SK-N-SH treated with all-trans-retinoic acid at 6 μM for 48 hours (cell line): ENCODE measurements around the gene GMNN.

Source experiments
- ATAC-seq: fragments of 200-7000 bp; cut with Tn5 transposase; 3 replicates; pipeline ENCODE4 v1.9.1; 2020; ENCODE audit warnings: mild to moderate bottlenecking, moderate library complexity
- ARNTL ChIP-seq: fragments of 450-650 bp; formaldehyde crosslinking; IDR thresholded peaks from 2 replicates; pipeline ENCODE4 v1.5.0; 2020; ENCODE audit warnings: low read depth, mild to moderate bottlenecking, moderate library complexity, borderline replicate concordance
- BACH2 ChIP-seq: fragments of 250-450 bp; sonication (Bioruptor Pico); IDR thresholded peaks from 2 replicates; pipeline ENCODE4 v1.9.0; 2021; ENCODE audit warnings: mild to moderate bottlenecking, borderline replicate concordance
- CSDC2 ChIP-seq: fragments of 250-450 bp; sonication (Bioruptor Pico); IDR thresholded peaks from 2 replicates; pipeline ENCODE4 v1.5.0; 2020; ENCODE audit warnings: mild to moderate bottlenecking, moderate library complexity
- CSRNP3 ChIP-seq: fragments of 250-450 bp; sonication (Bioruptor Pico); IDR thresholded peaks from 2 replicates; pipeline ENCODE4 v1.5.1; 2021; ENCODE audit warnings: mild to moderate bottlenecking, moderate library complexity
- ESRRG ChIP-seq: fragments of 250-450 bp; sonication (Bioruptor Pico); IDR thresholded peaks from 2 replicates; pipeline ENCODE4 v1.6.1; 2021; ENCODE audit warnings: mild to moderate bottlenecking
- GLIS3 ChIP-seq: fragments of 250-450 bp; sonication (Bioruptor Pico); IDR thresholded peaks from 2 replicates; pipeline ENCODE4 v1.5.0; 2020; ENCODE audit warnings: mild to moderate bottlenecking, moderate library complexity
- ISL1 ChIP-seq: fragments of 250-450 bp; sonication (Bioruptor Pico); IDR thresholded peaks from 2 replicates; pipeline ENCODE4 v2.1.2; 2022; ENCODE audit warnings: mild to moderate bottlenecking, moderate library complexity
- PATZ1 ChIP-seq: fragments of 250-450 bp; sonication (Bioruptor Pico); IDR thresholded peaks from 2 replicates; pipeline ENCODE4 v1.8.0; 2020; ENCODE audit warnings: mild to moderate bottlenecking, moderate library complexity, borderline replicate concordance
- POU6F1 ChIP-seq: fragments of 250-450 bp; sonication (Bioruptor Pico); IDR thresholded peaks from 2 replicates; pipeline ENCODE4 v1.8.0; 2021; ENCODE audit warnings: low read depth, mild to moderate bottlenecking, moderate library complexity, borderline replicate concordance
- PPARA ChIP-seq: fragments of 250-450 bp; sonication (Bioruptor Pico); IDR thresholded peaks from 2 replicates; pipeline ENCODE4 v1.5.0; 2020; ENCODE audit warnings: mild to moderate bottlenecking, borderline replicate concordance
- RARB ChIP-seq: fragments of 250-450 bp; sonication (Bioruptor Pico); IDR thresholded peaks from 2 replicates; pipeline ENCODE4 v1.8.0; 2021; ENCODE audit warnings: mild to moderate bottlenecking, moderate library complexity
- SNAI2 ChIP-seq: fragments of 250-450 bp; sonication (Bioruptor Pico); IDR thresholded peaks from 2 replicates; pipeline ENCODE4 v1.5.0; 2020; ENCODE audit warnings: mild to moderate bottlenecking, moderate library complexity
- TCF4 ChIP-seq: fragments of 250-450 bp; sonication (Bioruptor Pico); IDR thresholded peaks from 2 replicates; pipeline ENCODE4 v1.8.0; 2021; ENCODE audit warnings: mild to moderate bottlenecking, moderate library complexity, borderline replicate concordance
- TOX ChIP-seq: fragments of 250-450 bp; sonication (Bioruptor Pico); IDR thresholded peaks from 2 replicates; pipeline ENCODE4 v1.8.0; 2021; ENCODE audit warnings: mild to moderate bottlenecking, moderate library complexity, borderline replicate concordance
- TSHZ2 ChIP-seq: fragments of 250-450 bp; sonication (Bioruptor Pico); IDR thresholded peaks from 2 replicates; pipeline ENCODE4 v1.5.0; 2020; ENCODE audit warnings: mild to moderate bottlenecking, moderate library complexity
- ZC3H10 ChIP-seq: fragments of 250-450 bp; sonication (Bioruptor Pico); IDR thresholded peaks from 2 replicates; pipeline ENCODE4 v1.5.1; 2021; ENCODE audit warnings: mild to moderate bottlenecking, moderate library complexity
- ZFP30 ChIP-seq: fragments of 450-650 bp; formaldehyde crosslinking; IDR thresholded peaks from 2 replicates; pipeline ENCODE4 v1.5.0; 2022; ENCODE audit warnings: mild to moderate bottlenecking, moderate library complexity
- ZNF70 ChIP-seq: fragments of 450-650 bp; formaldehyde crosslinking; IDR thresholded peaks from 2 replicates; pipeline ENCODE4 v1.5.0; 2020; ENCODE audit warnings: mild to moderate bottlenecking, moderate library complexity
- ZNF8 ChIP-seq: fragments of 450-650 bp; formaldehyde crosslinking; IDR thresholded peaks from 2 replicates; pipeline ENCODE4 v1.5.0; 2020; ENCODE audit warnings: mild to moderate bottlenecking, moderate library complexity

Gene GMNN

GRCh38 chr6:24742216-24742738 lies 32.5 kb upstream of the GMNN start:
- no peak for ATAC-seq
- TF ChIP-seq ARNTL (CRISPR knock-in tag) (no peak), TOX (CRISPR knock-in tag) (no peak), ISL1 (CRISPR knock-in tag) (no peak), TCF4 (CRISPR knock-in tag) (no peak), GLIS3 (CRISPR knock-in tag) (no peak), CSRNP3 (CRISPR knock-in tag) (no peak)

- peak; percentile 96 for ATAC-seq
- TF ChIP-seq CSRNP3 (CRISPR knock-in tag) (no peak), SNAI2 (CRISPR knock-in tag) (no peak), ZFP30 (CRISPR knock-in tag) (no peak), PATZ1 (CRISPR knock-in tag) (no peak), PPARA (CRISPR knock-in tag) (no peak), TSHZ2 (CRISPR knock-in tag) (no peak), ESRRG (CRISPR knock-in tag) (no peak), CSDC2 (CRISPR knock-in tag) (no peak), ZC3H10 (CRISPR knock-in tag) (peak; percentile 44; the same call in 1 of the 2 replicates), RARB (CRISPR knock-in tag) (no peak), TCF4 (CRISPR knock-in tag) (no peak), ISL1 (CRISPR knock-in tag) (peak; percentile 78), POU6F1 (CRISPR knock-in tag) (no peak), ZNF8 (CRISPR knock-in tag) (no peak), TOX (CRISPR knock-in tag) (0 out of 2 replicates have a peak, but pooled peaks have one; percentile 4), ZNF70 (CRISPR knock-in tag) (no peak)
- TF ChIP-seq, all 23 proteins: peak for 3
These were observed 31.3 kb upstream of the GMNN start for GRCh38 chr6:24743265-24743943.

- no peak for TF ChIP-seq TOX (CRISPR knock-in tag)
- no peak for TF ChIP-seq BACH2 (CRISPR knock-in tag)
- no peak for ATAC-seq
These were observed 30.8 kb upstream of the GMNN start for GRCh38 chr6:24743944-24744335.
